Upper lobe of left lung (tissue), 4 donors: ENCODE results near the gene RHOH.

Source experiments
- CTCF ChIP-seq, 6 experiments: fragments of 450-650 bp in 4 of 6; fragments of 200-600 bp in 2 of 6; sonication (generic) in 2 of 6; IDR thresholded peaks; one replicate each; pipeline ENCODE4 v1.5.1; 2016 to 2019; ENCODE audit warnings: antibody characterized with exemption in 6 of 6
- EP300 ChIP-seq, 4 donors: sonication (generic); formaldehyde crosslinking; IDR thresholded peaks; one replicate each; pipeline ENCODE4 v1.5.1; 2017; ENCODE audit warnings: antibody characterized with exemption in 4 of 4, control low read depth in 2 of 4
- POLR2A ChIP-seq, 4 donors: fragments of 450-650 bp; IDR thresholded peaks; one replicate each; pipeline ENCODE4 v1.5.1; 2016 to 2017; ENCODE audit warnings: antibody characterized with exemption in 4 of 4, mild to moderate bottlenecking in 2 of 4
- POLR2AphosphoS5 ChIP-seq, 2 donors: sonication (generic); formaldehyde crosslinking; IDR thresholded peaks; one replicate each; pipeline ENCODE4 v1.5.1; 2017; ENCODE audit warnings: antibody characterized with exemption in 2 of 2

- TF ChIP-seq POLR2AphosphoS5 (IDR thresholded peaks at IDR 0.05) = no peak
- TF ChIP-seq CTCF (IDR thresholded peaks at IDR 0.05) = no peak
- TF ChIP-seq EP300 (IDR thresholded peaks at IDR 0.05) = no peak
- no peak for TF ChIP-seq POLR2A (IDR thresholded peaks at IDR 0.05)
Measured at GRCh38 chr4:40261231-40262076, 64.6 kb downstream of the RHOH start.
